GM18951 (cell line): ENCODE measurements around the gene DCST1.
"Not testable (repeated sequence)": the region's sequence is repeated elsewhere in the genome, so short reads cannot be mapped to it uniquely, and the experiment has no call there.

Source experiments
- POLR2A ChIP-seq: IDR thresholded peaks from 4 replicates; pipeline ENCODE4 v1.6.1; 2011; ENCODE audit warnings: mild to moderate bottlenecking; ENCODE audit not compliant: insufficient read length, insufficient read depth; ENCODE audit errors: extremely low read depth
- in situ Hi-C: fragments of 300-500 bp; cut with MboI; formaldehyde crosslinking; loops from one replicate; pipeline ENCODE4 v1.12.0; 2022; ENCODE audit warnings: low sequenced_read_pairs, mixed read lengths, inconsistent platforms; ENCODE audit not compliant: unreplicated experiment

The DCST1 gene

GRCh38 chr1:155033524-155033923, at the start of gene DCST1, which contains the start of gene DCST2:
DCST1 (plus strand) TSS chr1:155033824; CDS start chr1:155034037, 213 bp downstream.
DCST2 (minus strand) TSS chr1:155033781; CDS start chr1:155033701, 80 bp downstream.
- TF ChIP-seq POLR2A, result no peak
- in situ Hi-C loops, result no loop called here

GRCh38 chr1:154986736-154987135, 46.9 kb upstream of the DCST1 start:
- in situ Hi-C loops, result not testable (repeated sequence)

- TF ChIP-seq POLR2A, result no peak
- in situ Hi-C loops, result no loop called here
Observed at GRCh38 chr1:154987326-154987725, 46.3 kb upstream of the DCST1 start.

- in situ Hi-C loops, result no loop called here
Observed at GRCh38 chr1:154988058-154988954, 45.3 kb upstream of the DCST1 start.

GRCh38 chr1:154989195-154989860, 44.3 kb upstream of the DCST1 start:
- TF ChIP-seq POLR2A, result no peak
- in situ Hi-C loops, result no loop called here

More at GRCh38 chr1:154988058-154988954, 45.3 kb upstream of the DCST1 start:
- no peak for TF ChIP-seq POLR2A

GRCh38 chr1:154990276-154990675, 43.3 kb upstream of the DCST1 start:
- in situ Hi-C loops, result no loop called here

GRCh38 chr1:154992721-154993571, 40.7 kb upstream of the DCST1 start:
- TF ChIP-seq POLR2A, result no peak
- in situ Hi-C loops, result no loop called here

More at GRCh38 chr1:154990276-154990675, 43.3 kb upstream of the DCST1 start:
- TF ChIP-seq POLR2A, result no peak

GRCh38 chr1:154993572-154994268, 39.9 kb upstream of the DCST1 start, which contains the start of gene LENEP:
LENEP (plus strand) TSS chr1:154993586; CDS start chr1:154993608, 22 bp downstream.
- in situ Hi-C loops, result no loop called here
- TF ChIP-seq POLR2A, result no peak

- no peak for TF ChIP-seq POLR2A
- in situ Hi-C loops, result no loop called here
Observed at GRCh38 chr1:154994269-154994587, 39.4 kb upstream of the DCST1 start.

GRCh38 chr1:154994591-154994990, 39.0 kb upstream of the DCST1 start:
- in situ Hi-C loops, result no loop called here
- TF ChIP-seq POLR2A, result no peak

- in situ Hi-C loops, result not testable (repeated sequence)
Observed at GRCh38 chr1:154995301-154995983, 38.2 kb upstream of the DCST1 start.
